Breast epithelium (tissue), 4 donors: ENCODE data around the gene C1QTNF2. TPM values are rescaled to one million over a fixed set of nuclear protein-coding genes. Genes with fewer than 3 reads are reported as not detected.
A peak's percentile ranks its signal among the peaks of the same experiment; 100 is the strongest.

Experiments
- DNase-seq, 2 donors: peaks; one replicate each; pipeline ENCODE4 v3.0.0-alpha.2; 2019; ENCODE audit warnings: low spot score in 2 of 2
- H3K27ac ChIP-seq, 2 donors: fragments of 200-600 bp; sonication (generic) in 1 of 2; one replicate each; pipeline ENCODE4 v1.5.1; 2016 to 2019; ENCODE audit warnings: mild to moderate bottlenecking in 1 of 2
- H3K27me3 ChIP-seq, 2 donors: fragments of 200-600 bp; sonication (generic) in 1 of 2; one replicate each; pipeline versions ENCODE4 v1.5.1 to v1.6.0; 2017 to 2019; ENCODE audit warnings: control low read depth in 1 of 2, mild to moderate bottlenecking in 1 of 2
- H3K36me3 ChIP-seq: fragments of 200-600 bp; one replicate; pipeline ENCODE4 v1.5.1; 2019
- H3K4me1 ChIP-seq, 2 donors: fragments of 200-600 bp; sonication (generic); one replicate each; pipeline ENCODE4 v1.5.1; 2016 to 2019; ENCODE audit warnings: control low read depth in 1 of 2
- H3K4me3 ChIP-seq, 3 donors: fragments of 200-600 bp; sonication (generic); 1 replicate in 2 of 3; 2 replicates in 1 of 3; pipeline ENCODE4 v1.5.1; 2016 to 2019; ENCODE audit warnings: mild to moderate bottlenecking in 3 of 3, moderate library complexity in 2 of 3
- H3K9me3 ChIP-seq, 2 donors: fragments of 200-600 bp; sonication (generic) in 1 of 2; one replicate each; pipeline ENCODE4 v1.5.1; 2016 to 2019; ENCODE audit warnings: control low read depth in 1 of 2
- CTCF ChIP-seq, 3 donors: fragments of 450-650 bp; IDR thresholded peaks; one replicate each; pipeline ENCODE4 v1.5.1; 2016 to 2017; ENCODE audit warnings: antibody characterized with exemption in 3 of 3, mild to moderate bottlenecking in 3 of 3, moderate library complexity in 3 of 3
- POLR2A ChIP-seq: fragments of 450-650 bp; IDR thresholded peaks from one replicate; pipeline ENCODE4 v1.6.1; 2016; ENCODE audit warnings: antibody characterized with exemption, mild to moderate bottlenecking, moderate library complexity
- POLR2AphosphoS5 ChIP-seq, 3 donors: sonication (generic); formaldehyde crosslinking; IDR thresholded peaks; one replicate each; pipeline ENCODE4 v1.6.1; 2017; ENCODE audit warnings: antibody characterized with exemption in 3 of 3
- intact Hi-C: fragments of 100-400 bp; cut with DNase I; formaldehyde crosslinking; loops from one replicate; pipeline ENCODE4 v1.15.1; 2023; ENCODE audit warnings: low total_unique reads
- total RNA-seq, 3 donors: library from RNA; depleted of rRNA; stranded (reverse); fragments of >200 nt; gene quantifications; one replicate each; pipeline ENCODE4 v1.1.0, GENCODE V29; 2016

The C1QTNF2 gene
- total RNA-seq, 3 donors from 2014 or later, result under 0.01 to 0.48 (median 0.44) TPM

- H3K27me3 ChIP-seq, result no peaks in the 10 kb centered on the region
- intact Hi-C loops, result no loop called here
- no peak for DNase-seq
These were observed 57.3 kb downstream of the C1QTNF2 start for GRCh38 chr5:160312960-160313727.

GRCh38 chr5:160312134-160312959 lies 58.1 kb downstream of the C1QTNF2 start, which contains the start of gene CCNJL:
Gene CCNJL, minus strand, starts transcription at chr5:160312564. Its CDS starts 641 bp downstream, at chr5:160311923.
- intact Hi-C loops, result no loop called here
- H3K27ac ChIP-seq, result peak within 1 kb of the TSS; percentile 60 to 71
- H3K36me3 ChIP-seq, result no peaks in the 10 kb centered on the region
- H3K9me3 ChIP-seq, result no peaks in the 10 kb centered on the region
- DNase-seq, result peak in 1 of 2 donors; percentile 36
- H3K27me3 ChIP-seq, result no peaks in the 10 kb centered on the region
- no peaks in the 10 kb centered on the region for H3K4me1 ChIP-seq
- peak within 1 kb of the TSS; percentile 55 to 79 (median 72) for H3K4me3 ChIP-seq
- TF ChIP-seq POLR2A (no peak), CTCF (IDR thresholded peaks at IDR 0.05) (no peak), POLR2AphosphoS5 (IDR thresholded peaks at IDR 0.05) (no peak)

More at GRCh38 chr5:160312960-160313727, 57.3 kb downstream of the C1QTNF2 start:
- Histone ChIP-seq H3K36me3 (no peaks in the 10 kb centered on the region), H3K4me3 (peak overlapping the region; percentile 55 to 79 (median 72)), H3K27ac (peak overlapping the region in 1 of 2 donors; percentile 71), H3K9me3 (no peaks in the 10 kb centered on the region), H3K4me1 (no peaks in the 10 kb centered on the region)
- TF ChIP-seq CTCF (IDR thresholded peaks at IDR 0.05) (no peak), POLR2A (no peak), POLR2AphosphoS5 (IDR thresholded peaks at IDR 0.05) (no peak)

GRCh38 chr5:160311491-160312133 lies 58.8 kb downstream of the C1QTNF2 start:
- H3K4me3 ChIP-seq, result peak overlapping the region; percentile 55 to 79 (median 72)
- no peaks in the 10 kb centered on the region for H3K36me3 ChIP-seq
- no peaks in the 10 kb centered on the region for H3K27me3 ChIP-seq
- H3K4me1 ChIP-seq, result no peaks in the 10 kb centered on the region
- intact Hi-C loops, result no loop called here
- TF ChIP-seq POLR2A (no peak), POLR2AphosphoS5 (IDR thresholded peaks at IDR 0.05) (no peak), CTCF (IDR thresholded peaks at IDR 0.05) (no peak)
- H3K27ac ChIP-seq, result peak overlapping the region; percentile 60 to 71
- no peaks in the 10 kb centered on the region for H3K9me3 ChIP-seq
- no peak for DNase-seq

- TF ChIP-seq CTCF (IDR thresholded peaks at IDR 0.05) (no peak), POLR2A (no peak), POLR2AphosphoS5 (IDR thresholded peaks at IDR 0.05) (no peak)
- intact Hi-C loops, result no loop called here
- Histone ChIP-seq H3K4me1 (no peaks in the 10 kb centered on the region), H3K27me3 (no peaks in the 10 kb centered on the region), H3K9me3 (no peaks in the 10 kb centered on the region), H3K27ac (peak overlapping the region in 1 of 2 donors; percentile 14), H3K36me3 (no peaks in the 10 kb centered on the region), H3K4me3 (peak overlapping the region in 2 of 3 donors; percentile 72 to 79)
- no peak for DNase-seq
These were observed 59.7 kb downstream of the C1QTNF2 start for GRCh38 chr5:160310552-160311295.
